ENCODE measurements around the gene MSMB.

GRCh38 chr10:46014206-46014605 is 31.9 kb downstream of the MSMB start:
- TF ChIP-seq POLR2A (IDR thresholded peaks at IDR 0.05; ENCODE audit: low read depth, low read length) (no peak), MXI1 (IDR thresholded peaks at IDR 0.05; ENCODE audit: borderline replicate concordance, low read depth, low read length) (no peak), ELK1 (IDR thresholded peaks at IDR 0.05; ENCODE audit: borderline replicate concordance, low read depth, low read length) (no peak), CEBPB (IDR thresholded peaks at IDR 0.05; ENCODE audit: low read depth, low read length) (no peak), RCOR1 (IDR thresholded peaks at IDR 0.05; ENCODE audit: insufficient replicate concordance, low read length) (no peak), RAD21 (IDR thresholded peaks at IDR 0.05; ENCODE audit: low read length) (no peak)
- TF ChIP-seq, protein P1, sequence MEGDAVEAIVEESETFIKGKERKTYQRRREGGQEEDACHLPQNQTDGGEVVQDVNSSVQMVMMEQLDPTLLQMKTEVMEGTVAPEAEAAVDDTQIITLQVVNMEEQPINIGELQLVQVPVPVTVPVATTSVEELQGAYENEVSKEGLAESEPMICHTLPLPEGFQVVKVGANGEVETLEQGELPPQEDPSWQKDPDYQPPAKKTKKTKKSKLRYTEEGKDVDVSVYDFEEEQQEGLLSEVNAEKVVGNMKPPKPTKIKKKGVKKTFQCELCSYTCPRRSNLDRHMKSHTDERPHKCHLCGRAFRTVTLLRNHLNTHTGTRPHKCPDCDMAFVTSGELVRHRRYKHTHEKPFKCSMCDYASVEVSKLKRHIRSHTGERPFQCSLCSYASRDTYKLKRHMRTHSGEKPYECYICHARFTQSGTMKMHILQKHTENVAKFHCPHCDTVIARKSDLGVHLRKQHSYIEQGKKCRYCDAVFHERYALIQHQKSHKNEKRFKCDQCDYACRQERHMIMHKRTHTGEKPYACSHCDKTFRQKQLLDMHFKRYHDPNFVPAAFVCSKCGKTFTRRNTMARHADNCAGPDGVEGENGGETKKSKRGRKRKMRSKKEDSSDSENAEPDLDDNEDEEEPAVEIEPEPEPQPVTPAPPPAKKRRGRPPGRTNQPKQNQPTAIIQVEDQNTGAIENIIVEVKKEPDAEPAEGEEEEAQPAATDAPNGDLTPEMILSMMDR (conservative IDR thresholded peaks at IDR 0.05; ENCODE audit: low read depth, low read length) = no peak
